NB4 (cell line): ENCODE results near the gene OR1L1.

Experiments used
- DNase-seq: peaks from one replicate; pipeline ENCODE4 v3.0.0; 2010; ENCODE audit warnings: low read depth
- H3K4me3 ChIP-seq: one replicate; pipeline ENCODE4 v1.5.1; 2011; ENCODE audit warnings: mild to moderate bottlenecking, low read depth, low read length, moderate library complexity
- CTCF ChIP-seq: IDR thresholded peaks from one replicate; pipeline ENCODE4 v1.5.1; 2012; ENCODE audit warnings: low read depth, low read length
- MAX ChIP-seq: IDR thresholded peaks from 2 replicates; pipeline ENCODE4 v1.6.1; 2011; ENCODE audit warnings: low read depth, low read length
- MYC ChIP-seq: IDR thresholded peaks from 2 replicates; pipeline ENCODE4 v1.6.1; 2011; ENCODE audit warnings: low read depth, low read length
- POLR2A ChIP-seq: IDR thresholded peaks from 2 replicates; pipeline ENCODE4 v1.6.1; 2011; ENCODE audit warnings: mild to moderate bottlenecking; ENCODE audit not compliant: insufficient read length; ENCODE audit errors: extremely low read depth

OR1L1 gene

GRCh38 chr9:122672481-122672880, 11.0 kb downstream of the OR1L1 start:
- TF ChIP-seq MAX = no peak
- no peak for TF ChIP-seq POLR2A
- TF ChIP-seq CTCF = no peak
- no peak for TF ChIP-seq MYC
- no peak overlapping the region for H3K4me3 ChIP-seq
- no peak for DNase-seq

GRCh38 chr9:122684851-122685250, 23.3 kb downstream of the OR1L1 start:
- no peak overlapping the region for H3K4me3 ChIP-seq
- TF ChIP-seq POLR2A (no peak), MAX (no peak), MYC (no peak), CTCF (no peak)
- DNase-seq = no peak

- TF ChIP-seq MYC (no peak), CTCF (no peak), POLR2A (no peak)
Measured at GRCh38 chr9:122695696-122696095, 34.2 kb downstream of the OR1L1 start.

More at GRCh38 chr9:122695696-122696095, 34.2 kb downstream of the OR1L1 start:
- no peak overlapping the region for H3K4me3 ChIP-seq
- peak; percentile 6 for DNase-seq
